HG03025 (cell line): ENCODE data around the gene RRP9.
"Not testable (repeated sequence)": the region's sequence is repeated elsewhere in the genome, so short reads cannot be mapped to it uniquely, and the experiment has no call there.

Experiments used
- ATAC-seq: cut with Tn5 transposase; IDR thresholded peaks from one replicate; pipeline ENCODE4 v1.9.1; 2021; ENCODE audit warnings: mild to moderate bottlenecking, moderate library complexity; ENCODE audit not compliant: unreplicated experiment, low FRiP score

The RRP9 gene

GRCh38 chr3:51941798-51942602 lies at the start of gene RRP9, which contains the start of gene PARP3:
Gene RRP9 (minus strand): TSS chr3:51941904. CDS start chr3:51941867, 37 bp downstream.
Gene PARP3 (plus strand): TSS chr3:51942363. CDS start chr3:51943356, 993 bp downstream.
- ATAC-seq, result peak; percentile 84

- ATAC-seq, result not testable (repeated sequence)
Measured at GRCh38 chr3:51990501-51990971, 48.8 kb upstream of the RRP9 start.

GRCh38 chr3:51988286-51989146 lies 46.8 kb upstream of the RRP9 start:
- no peak for ATAC-seq

DNA sequence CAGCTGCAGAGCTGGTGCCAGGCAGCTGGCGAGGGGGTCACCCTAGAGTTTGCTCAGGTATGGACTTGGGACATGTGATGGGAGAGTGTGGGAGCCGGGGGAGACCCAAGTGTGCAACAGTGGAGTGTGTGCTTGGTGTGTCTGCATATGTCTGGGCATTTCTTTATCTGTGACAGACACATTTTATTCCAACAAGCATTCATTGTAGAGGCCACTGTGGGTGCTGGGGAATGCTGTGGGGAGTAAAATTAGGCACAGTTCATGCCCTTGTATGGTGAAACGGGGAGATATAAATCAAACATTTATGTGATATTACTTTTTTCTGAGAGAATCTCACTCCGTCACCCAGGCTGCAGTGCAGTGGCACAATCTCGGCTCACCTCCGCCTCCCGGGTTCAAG lies 45.9 kb upstream of the RRP9 start:
- ATAC-seq, result no peak

DNA sequence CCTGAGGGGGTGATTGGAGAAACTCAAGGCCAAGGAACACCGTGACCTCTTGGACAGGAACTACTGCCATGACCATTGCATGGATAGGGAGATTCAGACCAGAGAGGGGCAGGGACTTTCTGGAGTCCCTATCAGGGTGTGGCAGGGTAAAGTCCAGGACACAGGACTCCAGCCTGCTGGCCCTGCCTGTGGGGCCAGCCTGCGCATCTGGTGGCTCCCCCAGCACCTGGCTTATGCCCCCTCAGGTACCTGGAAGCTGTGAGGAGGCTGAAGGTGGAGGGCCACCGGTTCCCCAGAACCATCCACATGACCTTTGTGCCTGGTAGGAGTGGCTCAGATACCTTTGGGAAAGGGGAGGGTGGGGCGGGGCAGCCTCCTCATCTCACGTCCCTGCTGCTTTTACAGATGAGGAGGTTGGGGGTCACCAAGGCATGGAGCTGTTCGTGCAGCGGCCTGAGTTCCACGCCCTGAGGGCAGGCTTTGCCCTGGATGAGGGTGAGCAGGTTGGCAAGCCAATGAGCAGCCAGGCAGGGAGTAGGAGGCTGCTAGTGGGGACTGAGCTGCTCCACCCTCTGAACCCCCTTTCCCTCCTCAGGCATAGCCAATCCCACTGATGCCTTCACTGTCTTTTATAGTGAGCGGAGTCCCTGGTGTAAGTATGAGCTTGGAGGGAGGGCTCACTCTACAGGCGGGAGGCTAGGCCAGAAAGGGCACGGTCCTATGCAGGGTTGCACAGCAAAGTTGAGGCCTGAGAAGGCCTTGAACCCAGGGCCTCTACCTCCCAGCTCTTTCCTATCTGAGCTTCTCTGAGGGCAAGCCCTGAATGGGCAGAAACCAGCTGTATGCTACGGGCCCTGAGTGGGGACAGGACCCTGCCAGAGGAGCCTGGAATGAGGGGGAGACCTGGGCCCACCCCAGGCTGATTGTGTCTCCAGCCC lies 44.6 kb upstream of the RRP9 start:
- no peak for ATAC-seq

DNA sequence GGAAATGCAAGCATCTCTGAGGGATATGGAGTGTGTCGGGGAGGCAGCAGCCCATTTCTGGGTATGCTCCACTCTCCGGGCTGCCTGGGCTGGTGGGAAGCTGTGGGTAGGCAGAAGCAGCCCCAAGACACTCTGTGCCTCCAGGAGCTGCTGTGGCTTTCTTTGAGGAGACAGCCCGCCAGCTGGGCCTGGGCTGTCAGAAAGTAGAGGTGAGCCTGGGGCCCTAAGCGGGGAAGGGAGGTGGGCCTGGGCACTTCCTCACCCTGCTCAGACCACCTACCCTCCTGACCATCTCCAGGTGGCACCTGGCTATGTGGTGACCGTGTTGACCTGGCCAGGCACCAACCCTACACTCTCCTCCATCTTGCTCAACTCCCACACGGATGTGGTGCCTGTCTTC lies 43.4 kb upstream of the RRP9 start:
- ATAC-seq, result no peak

DNA sequence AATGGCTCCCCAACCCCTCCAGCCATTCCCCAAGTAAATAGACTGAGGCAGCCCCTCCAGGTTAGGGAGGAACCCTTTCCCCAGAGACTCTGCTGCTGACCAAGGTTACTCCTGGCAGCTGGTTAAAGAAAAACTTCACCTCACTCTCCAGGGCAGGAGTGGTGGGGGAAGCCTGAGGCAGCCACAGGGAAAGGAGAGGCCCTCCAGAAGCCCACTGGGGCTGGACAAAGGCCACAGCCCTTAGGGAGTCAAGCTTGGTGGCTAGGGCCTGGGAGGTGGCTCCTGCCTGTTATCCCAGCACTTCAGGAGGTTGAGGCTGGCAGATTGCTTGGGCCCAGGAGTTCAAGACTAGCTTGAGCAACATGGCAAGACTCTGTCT lies 42.6 kb upstream of the RRP9 start:
- no peak for ATAC-seq

- ATAC-seq, result no peak
Measured at GRCh38 chr3:51983578-51984268, 42.0 kb upstream of the RRP9 start.

DNA sequence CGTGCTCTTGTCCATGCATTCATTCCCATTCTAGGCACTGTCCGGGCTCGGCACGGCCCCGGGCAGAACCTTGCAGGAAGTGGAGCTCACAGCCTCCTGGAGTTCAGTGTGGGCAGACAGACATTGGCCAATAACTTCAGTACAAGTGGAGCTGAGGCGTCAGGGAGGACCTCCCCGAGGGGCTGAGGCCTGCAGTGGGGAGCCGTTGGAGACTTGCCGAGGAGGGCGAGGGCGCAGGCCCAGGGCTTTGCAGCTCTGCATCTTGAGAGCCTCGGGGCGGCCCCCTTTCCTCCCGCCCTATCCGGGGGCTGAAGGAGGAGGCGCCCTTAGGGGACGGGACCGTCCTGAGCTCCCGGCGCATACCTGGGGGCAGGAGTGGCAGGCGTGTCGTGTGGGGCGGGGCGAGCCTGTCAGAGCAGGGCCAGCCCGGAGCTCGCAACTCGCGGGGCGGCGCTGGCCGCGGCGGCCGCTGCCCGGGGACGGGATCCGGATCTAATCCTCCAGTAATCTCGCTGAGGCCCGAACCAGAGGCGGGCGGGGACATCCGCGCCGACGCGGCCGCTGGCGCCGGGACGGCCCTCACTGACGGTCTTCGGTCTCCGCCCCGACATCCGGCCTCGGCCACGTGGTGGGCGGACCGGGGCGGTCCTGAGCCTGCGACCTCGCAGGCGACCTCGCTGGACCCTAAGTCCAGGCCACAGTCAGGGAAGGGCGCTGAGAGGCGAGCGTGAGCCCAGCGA lies 41.3 kb upstream of the RRP9 start, which contains the start of gene ACY1:
ACY1 (plus strand) TSS at position 698 of the 740 bp plus-strand sequence. CDS start 530 bp downstream, outside the sequence.
- peak; percentile 73 for ATAC-seq

- peak; percentile 34 for ATAC-seq
Measured at GRCh38 chr3:51982352-51982837, 40.7 kb upstream of the RRP9 start.

DNA sequence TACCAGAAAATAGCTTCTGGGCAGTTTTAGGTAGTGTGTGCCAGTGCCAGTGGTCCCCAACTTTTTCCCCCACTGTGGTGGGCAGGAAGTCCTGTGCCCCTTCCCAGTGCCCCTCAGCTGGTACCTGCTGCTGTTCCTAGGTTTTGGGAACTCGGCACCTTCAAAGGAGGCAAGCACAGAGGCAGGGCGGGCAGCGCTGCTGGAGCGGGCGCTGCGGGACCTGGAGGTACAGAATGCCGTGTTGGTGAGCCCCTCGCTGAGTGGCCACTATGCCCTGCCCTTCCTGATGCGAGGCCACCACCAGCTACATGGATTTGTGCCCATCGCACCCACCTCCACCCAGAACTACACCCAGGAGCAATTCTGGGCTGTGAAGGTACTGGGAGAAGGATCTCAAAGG lies 38.5 kb upstream of the RRP9 start:
- no peak for ATAC-seq

GRCh38 chr3:51978143-51978502 lies 36.4 kb upstream of the RRP9 start:
- ATAC-seq, result no peak

DNA sequence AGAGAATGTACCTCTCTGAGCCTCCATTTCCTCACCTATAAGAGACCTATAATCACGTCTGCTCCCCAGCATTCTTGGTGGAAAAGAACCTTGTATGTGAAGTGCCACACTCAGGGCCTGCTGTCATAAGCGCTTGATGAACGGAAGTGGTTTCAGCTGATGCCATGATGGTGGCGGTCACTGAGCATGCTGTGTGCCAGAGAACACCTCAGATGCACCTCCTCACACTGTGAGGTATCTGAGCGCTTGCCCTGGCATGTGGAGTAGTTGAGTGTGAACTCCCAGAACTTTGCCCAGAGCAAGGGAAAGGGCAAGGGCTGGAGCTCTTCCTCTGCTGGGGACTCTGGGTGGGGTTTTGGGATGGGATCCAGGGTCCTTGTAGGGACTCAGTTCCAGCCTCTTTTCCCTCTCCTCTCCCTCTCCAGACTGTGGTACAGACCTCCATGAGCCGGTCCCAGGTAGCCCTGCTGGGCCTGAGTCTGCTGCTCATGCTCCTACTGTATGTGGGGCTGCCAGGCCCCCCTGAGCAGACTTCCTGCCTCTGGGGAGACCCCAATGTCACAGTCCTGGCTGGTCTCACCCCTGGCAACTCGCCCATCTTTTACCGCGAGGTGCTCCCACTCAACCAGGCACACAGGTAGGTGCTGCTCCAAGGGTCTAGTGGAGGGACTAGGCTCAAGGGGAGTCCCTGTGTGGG lies 35.9 kb upstream of the RRP9 start:
- ATAC-seq, result no peak

- ATAC-seq, result no peak
Measured at GRCh38 chr3:51975852-51976549, 34.3 kb upstream of the RRP9 start.

- ATAC-seq, result peak; percentile 45
Measured at GRCh38 chr3:51974963-51975851, 33.5 kb upstream of the RRP9 start, which contains the start of gene ABHD14A. Gene ABHD14A (plus strand): TSS chr3:51975064. CDS start chr3:51975136, 72 bp downstream.

DNA sequence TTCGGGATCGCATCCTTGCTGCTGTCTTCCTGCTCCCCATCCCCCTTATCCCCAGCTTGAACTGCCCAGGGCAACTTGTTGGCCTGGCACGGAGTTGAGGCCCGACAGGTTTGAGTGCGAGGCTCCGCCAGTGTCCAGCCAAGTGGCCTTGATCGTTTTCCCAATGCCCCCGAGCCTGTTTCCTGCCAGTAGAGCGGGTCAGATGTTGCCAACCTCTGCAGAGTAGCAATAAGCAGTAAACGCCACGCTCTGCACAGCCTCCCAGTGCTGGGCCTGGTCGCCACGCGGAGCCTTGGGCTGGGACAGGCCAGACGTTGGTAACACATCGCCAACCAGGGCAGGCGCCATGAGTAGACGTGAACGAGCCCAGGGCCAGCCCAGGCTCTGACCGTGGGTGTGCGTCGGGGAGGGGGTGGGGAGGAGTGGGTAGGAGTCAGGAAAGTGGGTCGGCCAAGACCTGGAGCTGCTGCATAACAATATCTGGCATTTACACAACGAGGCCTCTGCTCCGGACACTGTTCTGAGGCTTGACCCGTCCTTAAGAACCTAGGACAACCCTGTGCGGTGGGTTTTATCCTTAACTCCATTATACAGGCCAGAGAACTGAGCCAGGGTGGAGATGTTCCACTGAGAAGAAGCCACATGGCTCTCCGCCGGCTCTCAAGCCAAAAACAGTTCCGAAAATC lies 32.7 kb upstream of the RRP9 start:
- ATAC-seq, result no peak
